Measurements from ENCODE around the gene TRIM4.
"Not testable (repeated sequence)": the region's sequence is repeated elsewhere in the genome, so short reads cannot be mapped to it uniquely, and the experiment has no call there.

Gene TRIM4

DNA sequence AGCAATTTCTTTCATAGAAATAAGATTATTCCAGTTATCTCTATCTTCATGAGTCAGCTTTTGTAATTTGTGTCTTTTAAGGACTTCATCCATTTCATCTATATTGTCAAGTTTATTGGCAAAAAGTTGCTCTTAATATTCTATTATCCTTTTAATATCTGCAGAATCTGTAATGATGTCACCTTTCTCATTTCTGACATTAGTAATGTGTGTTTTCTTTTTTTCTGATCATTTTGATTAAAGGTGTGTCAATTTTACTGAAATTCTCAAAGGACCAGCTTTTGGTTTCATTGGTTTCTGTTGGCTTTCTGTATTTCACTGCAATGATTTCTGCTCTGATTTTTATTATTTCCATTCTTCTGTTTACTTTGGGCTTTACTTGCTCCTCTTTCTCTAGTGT is 24.6 kb downstream of the TRIM4 start:
- TF ChIP-seq Cebpa-rat (IDR thresholded peaks at IDR 0.05), result no peak
- no peaks in the 10 kb centered on the region for H4K20me1 ChIP-seq
- no peaks in the 10 kb centered on the region for H3K27me3 ChIP-seq
- H3K4me1 ChIP-seq, result no peaks in the 10 kb centered on the region
- peaks cover 60% of the 10 kb centered on the region for H3K36me3 ChIP-seq
- no peak overlapping the region for H3K9ac ChIP-seq
- peaks cover 9% of the 10 kb centered on the region for H3K9me3 ChIP-seq
- H3K27ac ChIP-seq, result no peak overlapping the region
- no peak overlapping the region for H3K4me2 ChIP-seq
- no peak overlapping the region for H3K4me3 ChIP-seq

DNA sequence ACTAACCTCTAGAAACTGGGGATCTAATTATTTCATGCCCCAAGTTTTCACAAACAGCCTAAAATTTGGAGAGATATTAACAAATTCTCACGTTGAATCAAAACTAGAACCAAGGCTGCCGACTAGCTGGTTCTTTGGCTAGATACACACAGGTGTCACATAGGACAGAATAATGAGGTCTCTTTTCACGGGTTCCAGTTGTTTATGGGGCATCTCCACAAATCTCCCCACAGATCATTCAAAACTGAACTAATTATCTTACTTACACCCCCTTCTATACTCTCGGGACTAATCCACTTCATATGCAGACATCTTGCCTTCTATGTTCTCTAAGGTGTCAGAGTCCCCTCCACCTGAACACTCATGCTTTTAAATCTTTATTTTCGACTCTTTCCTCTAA is 26.1 kb downstream of the TRIM4 start:
- Histone ChIP-seq H3K27ac (no peak overlapping the region), H3K27me3 (no peaks in the 10 kb centered on the region), H3K9ac (no peak overlapping the region), H3K4me1 (no peaks in the 10 kb centered on the region), H3K36me3 (peaks cover 55% of the 10 kb centered on the region), H3K4me3 (no peak overlapping the region), H3K9me3 (peaks cover 18% of the 10 kb centered on the region), H3K4me2 (no peak overlapping the region), H4K20me1 (no peaks in the 10 kb centered on the region)
- no peak for TF ChIP-seq Cebpa-rat (IDR thresholded peaks at IDR 0.05)

DNA sequence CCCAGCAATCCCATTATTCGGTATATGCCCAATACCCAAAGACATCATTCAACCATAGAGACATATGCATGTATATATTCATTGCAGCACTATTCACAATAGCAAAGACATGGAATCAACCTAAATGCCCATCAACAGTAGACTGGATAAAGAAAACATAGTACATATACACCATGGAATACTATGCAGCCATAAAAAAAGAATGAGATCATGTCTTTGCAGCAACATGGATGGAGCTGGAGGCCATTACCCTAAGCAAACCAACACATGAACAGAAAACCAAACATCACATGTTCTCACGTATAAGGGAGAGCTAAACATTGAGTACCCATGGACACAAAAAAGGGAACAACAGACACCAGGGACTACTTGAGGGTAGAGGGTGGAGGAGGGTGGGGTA is 29.0 kb downstream of the TRIM4 start:
- not testable (repeated sequence) for H3K9ac ChIP-seq, H3K27ac ChIP-seq, H3K4me3 ChIP-seq, H3K4me1 ChIP-seq, H3K27me3 ChIP-seq, H4K20me1 ChIP-seq, H3K4me2 ChIP-seq
- peaks cover 42% of the 10 kb centered on the region for H3K36me3 ChIP-seq
- H3K9me3 ChIP-seq, result peaks cover 18% of the 10 kb centered on the region

DNA sequence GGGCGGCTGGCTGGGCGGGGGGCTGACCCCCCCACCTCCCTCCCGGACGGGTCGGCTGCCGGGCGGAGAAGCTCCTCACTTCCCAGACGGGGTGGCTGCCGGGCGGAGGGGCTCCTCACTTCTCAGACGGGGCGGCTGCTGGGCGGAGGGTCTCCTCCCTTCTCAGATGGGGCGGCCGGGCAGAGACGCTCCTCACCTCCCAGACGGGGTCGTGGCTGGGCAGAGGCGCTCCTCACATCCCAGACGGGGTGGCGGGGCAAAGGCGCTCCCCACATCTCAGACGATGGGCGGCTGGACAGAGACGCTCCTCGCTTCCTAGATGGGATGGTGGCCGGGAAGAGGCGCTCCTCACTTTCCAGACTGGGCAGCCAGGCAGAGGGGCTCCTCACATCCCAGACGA is 31.0 kb downstream of the TRIM4 start:
- not testable (repeated sequence) for H3K27me3 ChIP-seq, H3K4me1 ChIP-seq, H3K4me3 ChIP-seq, H3K4me2 ChIP-seq, H3K9ac ChIP-seq, H3K27ac ChIP-seq, H4K20me1 ChIP-seq
- Histone ChIP-seq H3K36me3 (peaks cover 42% of the 10 kb centered on the region), H3K9me3 (peaks cover 25% of the 10 kb centered on the region)

GRCh38 chr7:99881370-99881769 is 38.0 kb downstream of the TRIM4 start:
- Histone ChIP-seq H3K9ac (no peak overlapping the region), H3K27ac (no peak overlapping the region), H3K27me3 (no peaks in the 10 kb centered on the region), H3K36me3 (no peaks in the 10 kb centered on the region), H4K20me1 (no peaks in the 10 kb centered on the region), H3K9me3 (peaks cover 7% of the 10 kb centered on the region; the same call in 1 of the 2 replicates), H3K4me2 (no peak overlapping the region), H3K4me3 (no peak overlapping the region), H3K4me1 (no peaks in the 10 kb centered on the region)
- TF ChIP-seq Cebpa-rat (IDR thresholded peaks at IDR 0.05), result no peak

DNA sequence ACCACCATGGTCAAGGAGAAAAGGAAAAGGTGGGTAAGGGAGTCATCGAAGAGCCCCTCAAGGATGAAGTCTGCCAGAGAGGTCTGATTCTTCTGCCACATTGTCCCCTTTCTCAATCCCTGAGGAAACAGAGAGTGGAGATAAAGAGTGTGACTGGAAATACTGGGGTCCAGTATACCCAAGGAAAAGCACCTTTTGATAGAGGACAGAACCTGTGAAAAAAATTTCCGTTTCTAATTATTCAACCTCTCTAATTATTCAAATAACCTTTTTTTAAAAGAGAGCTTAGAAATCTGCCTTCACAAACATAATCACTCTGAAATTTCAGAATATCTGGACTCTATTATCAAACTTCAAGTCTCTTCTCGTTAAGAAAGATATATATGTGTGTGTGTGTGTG is 42.4 kb downstream of the TRIM4 start, which contains the start of gene OR2AE1:
Gene OR2AE1 (minus strand): TSS at position 101 of the 400 bp plus-strand sequence. CDS start 0 bp downstream, at position 101.
- Histone ChIP-seq H3K27ac (no peak within 1 kb of the TSS), H3K4me2 (no peak within 1 kb of the TSS), H3K9me3 (no peaks in the 10 kb centered on the region), H3K36me3 (no peaks in the 10 kb centered on the region), H3K9ac (no peak within 1 kb of the TSS), H3K27me3 (no peaks in the 10 kb centered on the region), H4K20me1 (no peaks in the 10 kb centered on the region), H3K4me1 (no peaks in the 10 kb centered on the region), H3K4me3 (no peak within 1 kb of the TSS)
- TF ChIP-seq Cebpa-rat (IDR thresholded peaks at IDR 0.05), result no peak

GRCh38 chr7:99876491-99876890 is 42.8 kb downstream of the TRIM4 start:
- Histone ChIP-seq H4K20me1 (no peaks in the 10 kb centered on the region), H3K4me2 (no peak overlapping the region), H3K9ac (no peak overlapping the region), H3K36me3 (no peaks in the 10 kb centered on the region), H3K4me1 (no peaks in the 10 kb centered on the region), H3K9me3 (no peaks in the 10 kb centered on the region), H3K4me3 (no peak overlapping the region), H3K27me3 (no peaks in the 10 kb centered on the region), H3K27ac (no peak overlapping the region)
- no peak for TF ChIP-seq Cebpa-rat (IDR thresholded peaks at IDR 0.05)

DNA sequence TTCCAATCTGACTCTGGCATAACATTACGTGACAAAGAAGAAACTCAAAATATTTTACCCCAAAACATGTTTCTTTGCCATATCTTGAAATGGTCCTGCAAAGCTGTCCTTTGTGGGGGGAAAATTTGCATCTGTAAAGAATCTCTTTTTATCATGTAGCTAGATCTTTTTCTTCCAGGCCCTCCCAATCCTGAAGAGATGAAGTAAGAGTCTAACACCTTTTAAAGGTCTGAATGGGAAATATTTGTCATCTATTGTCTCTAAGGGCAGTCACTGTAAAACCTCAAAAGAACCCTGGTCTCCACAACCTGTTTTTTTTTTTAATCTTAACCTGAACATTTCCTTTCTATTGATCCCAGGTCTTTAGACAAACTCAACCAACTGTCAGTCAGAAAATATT is 51.1 kb downstream of the TRIM4 start:
- H3K9me3 ChIP-seq, result no peaks in the 10 kb centered on the region
- no peaks in the 10 kb centered on the region for H3K36me3 ChIP-seq
- H3K4me2 ChIP-seq, result no peak overlapping the region
- no peaks in the 10 kb centered on the region for H3K27me3 ChIP-seq
- no peaks in the 10 kb centered on the region for H4K20me1 ChIP-seq
- no peak overlapping the region for H3K9ac ChIP-seq
- no peak overlapping the region for H3K4me3 ChIP-seq
- H3K27ac ChIP-seq, result no peak overlapping the region
- no peaks in the 10 kb centered on the region for H3K4me1 ChIP-seq
- TF ChIP-seq Cebpa-rat (IDR thresholded peaks at IDR 0.05), result no peak

- H3K9me3 ChIP-seq, H3K4me2 ChIP-seq, H3K4me3 ChIP-seq, H4K20me1 ChIP-seq, H3K27ac ChIP-seq, H3K9ac ChIP-seq, H3K27me3 ChIP-seq, H3K4me1 ChIP-seq, H3K36me3 ChIP-seq: not testable (repeated sequence)
These were observed 51.9 kb downstream of the TRIM4 start for GRCh38 chr7:99867477-99867876.

- H3K9me3 ChIP-seq, result no peaks in the 10 kb centered on the region
- TF ChIP-seq Cebpa-rat (IDR thresholded peaks at IDR 0.05), result no peak
- no peak overlapping the region for H3K9ac ChIP-seq
These were observed 55.4 kb downstream of the TRIM4 start for GRCh38 chr7:99863847-99864440.

More at GRCh38 chr7:99863847-99864440, 55.4 kb downstream of the TRIM4 start:
- Histone ChIP-seq H3K4me1 (no peaks in the 10 kb centered on the region), H4K20me1 (no peaks in the 10 kb centered on the region), H3K27ac (no peak overlapping the region), H3K27me3 (no peaks in the 10 kb centered on the region), H3K4me3 (no peak overlapping the region), H3K4me2 (no peak overlapping the region), H3K36me3 (no peaks in the 10 kb centered on the region)
